IPS-11a (cell line): ENCODE data around the gene TAF1A.

Experiments
- H3K4me3 ChIP-seq: one replicate; pipeline ENCODE4 v1.5.1; 2013; ENCODE audit warnings: low read depth, low read length, control low read depth

The TAF1A gene

DNA sequence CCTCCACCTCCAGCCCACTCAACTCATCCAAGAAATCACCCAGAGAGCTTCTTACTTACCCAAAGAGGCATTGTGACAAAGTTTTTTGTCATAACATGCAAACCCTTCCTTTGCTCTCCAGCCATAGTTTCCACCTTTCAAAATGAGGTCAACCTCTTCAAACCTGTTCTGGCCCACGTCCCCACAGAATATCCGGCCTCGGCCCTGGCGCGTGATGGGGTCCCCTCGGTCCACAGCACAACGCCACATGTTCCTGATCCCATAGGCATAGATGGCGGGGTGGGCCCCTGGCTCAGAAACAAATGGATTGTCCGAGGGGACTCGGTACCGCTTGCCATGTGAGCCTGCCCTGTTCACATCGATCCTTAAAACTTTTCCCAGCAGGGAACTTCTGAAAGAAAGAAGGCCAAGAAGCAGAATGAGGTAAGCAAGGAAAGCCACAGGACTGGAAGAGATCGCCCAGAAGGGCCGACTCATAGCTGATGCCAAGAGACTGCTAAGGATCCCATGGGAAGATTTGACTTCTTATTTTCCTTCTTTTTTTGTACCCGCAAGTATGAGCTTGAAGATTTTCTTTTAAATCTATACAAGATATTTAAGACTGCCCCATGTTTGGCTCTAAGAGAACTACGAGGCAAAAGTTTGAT lies 49.7 kb downstream of the TAF1A start:
- H3K4me3 ChIP-seq, result no peak overlapping the region

DNA sequence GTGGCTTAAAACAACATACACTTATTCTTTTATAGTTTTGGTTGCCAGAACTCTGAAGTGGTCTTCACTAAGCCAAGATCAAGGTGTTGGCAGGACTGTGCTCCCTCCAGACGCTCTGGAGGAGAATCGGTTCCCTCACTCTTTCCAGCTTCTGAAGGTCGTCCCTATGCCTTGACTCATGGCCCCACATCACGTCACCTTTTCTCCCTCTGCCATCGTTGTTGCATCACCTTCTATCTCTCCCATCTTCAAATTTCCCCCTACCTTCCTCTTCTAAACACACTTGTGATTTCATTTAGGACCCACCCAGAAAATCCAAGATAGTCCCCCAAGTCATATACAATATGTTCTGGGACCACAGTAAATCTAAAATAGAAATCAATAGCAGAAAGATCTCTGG lies 54.3 kb downstream of the TAF1A start:
- H3K4me3 ChIP-seq, result no peak overlapping the region

GRCh38 chr1:222530852-222531251 lies 58.9 kb downstream of the TAF1A start:
- H3K4me3 ChIP-seq, result no peak overlapping the region

DNA sequence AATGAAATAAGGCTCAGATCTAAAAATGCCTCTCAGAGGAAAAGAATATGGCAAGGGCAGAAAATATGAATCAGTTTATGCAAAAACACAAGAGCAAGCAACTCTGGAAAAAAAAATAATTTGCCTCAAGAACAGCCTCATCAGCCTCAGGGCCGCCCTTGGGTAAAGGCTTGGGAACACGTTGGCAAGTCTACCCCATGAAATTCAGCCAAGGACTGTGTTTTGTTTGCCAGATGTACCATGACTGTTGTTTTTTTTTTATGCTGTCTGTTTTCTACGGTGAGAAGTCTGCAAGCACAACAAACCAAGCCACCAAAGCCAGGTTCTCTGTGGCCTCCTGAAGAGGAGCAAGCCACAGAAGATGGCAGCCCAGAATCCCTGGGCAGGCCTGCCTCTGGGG lies 59.8 kb downstream of the TAF1A start:
- no peak overlapping the region for H3K4me3 ChIP-seq

GRCh38 chr1:222529181-222529580 lies 60.6 kb downstream of the TAF1A start:
- no peak overlapping the region for H3K4me3 ChIP-seq

- H3K4me3 ChIP-seq, result no peak overlapping the region
Observed at GRCh38 chr1:222525951-222526350, 63.8 kb downstream of the TAF1A start.

- H3K4me3 ChIP-seq, result no peak overlapping the region
Observed at GRCh38 chr1:222523852-222524251, 65.9 kb downstream of the TAF1A start.

DNA sequence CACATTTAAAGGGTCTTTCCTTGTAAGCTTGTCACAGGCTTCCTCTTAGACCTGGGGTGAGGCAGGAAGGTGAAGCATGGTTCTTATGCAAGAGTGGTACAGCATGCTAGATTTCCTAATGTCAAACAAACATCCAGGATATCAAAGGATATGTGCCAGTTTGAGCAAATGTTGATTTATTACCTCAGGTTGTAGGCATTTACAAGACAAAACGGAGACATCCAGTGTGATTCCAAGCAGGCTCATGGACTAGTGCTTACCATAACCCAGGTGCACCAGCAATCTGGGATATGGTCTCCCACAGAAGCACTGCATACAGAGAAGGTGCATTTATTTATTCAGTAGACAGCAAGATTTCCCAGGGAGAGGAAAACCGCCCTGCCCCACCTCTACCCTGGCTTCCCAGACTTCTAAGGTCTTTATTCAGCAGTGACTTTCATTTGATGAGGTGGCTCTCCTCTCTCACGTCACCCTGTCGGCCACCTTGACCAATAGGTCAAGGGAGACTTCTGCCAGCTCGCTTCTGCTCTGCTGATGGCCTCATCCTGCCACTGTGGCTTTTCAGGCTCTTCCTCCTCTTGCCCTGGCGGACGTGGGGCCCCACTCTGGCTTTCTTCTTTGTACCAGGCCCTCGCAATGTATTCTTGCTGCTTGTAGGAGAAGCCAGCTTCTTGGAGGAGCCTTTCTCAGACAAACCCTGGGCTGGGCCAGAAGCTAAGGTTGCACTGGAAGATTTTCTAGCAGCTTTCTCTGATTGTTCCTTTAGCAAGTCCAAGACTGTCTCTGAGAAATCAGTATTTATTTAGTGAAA lies 67.4 kb downstream of the TAF1A start:
- no peak overlapping the region for H3K4me3 ChIP-seq

DNA sequence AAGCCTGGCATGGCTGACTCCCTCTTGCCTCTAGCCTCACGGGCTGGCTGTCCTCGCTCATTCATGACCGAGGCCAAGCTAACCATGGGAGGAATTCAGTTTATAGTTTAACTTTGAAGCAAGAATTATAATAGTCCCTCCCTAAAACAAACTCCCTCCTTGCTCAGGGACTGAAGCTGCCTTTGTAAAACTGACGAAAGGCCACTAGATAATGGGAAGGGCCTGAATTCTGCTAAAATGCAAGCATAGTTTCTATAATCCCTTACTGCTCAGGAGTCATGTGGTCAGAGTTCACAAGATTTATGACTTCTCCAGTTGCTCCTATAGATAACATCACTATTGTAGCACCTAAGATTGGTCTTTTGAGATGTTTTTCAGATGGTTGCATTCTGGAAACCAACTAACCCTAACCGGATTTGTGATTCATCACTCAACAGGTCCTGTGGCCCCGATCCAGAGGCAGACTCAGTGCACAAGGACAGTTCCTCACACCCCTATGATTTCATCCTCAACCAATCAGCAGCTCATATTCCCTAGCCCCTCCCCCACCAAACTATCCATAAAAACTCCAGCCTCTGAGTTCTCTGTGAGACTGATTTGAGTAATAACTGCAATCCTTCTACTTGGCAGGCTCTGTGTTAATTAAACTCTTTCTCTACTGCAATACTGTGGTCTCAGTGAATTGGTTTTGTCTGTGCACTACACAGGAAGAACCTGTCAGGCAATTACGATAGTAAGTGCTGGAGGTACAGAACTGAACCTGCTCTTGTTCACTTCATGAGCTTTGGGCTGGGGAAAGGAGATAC lies 68.2 kb downstream of the TAF1A start:
- no peak overlapping the region for H3K4me3 ChIP-seq
